ENCODE data around the gene OR52E4.

DNA sequence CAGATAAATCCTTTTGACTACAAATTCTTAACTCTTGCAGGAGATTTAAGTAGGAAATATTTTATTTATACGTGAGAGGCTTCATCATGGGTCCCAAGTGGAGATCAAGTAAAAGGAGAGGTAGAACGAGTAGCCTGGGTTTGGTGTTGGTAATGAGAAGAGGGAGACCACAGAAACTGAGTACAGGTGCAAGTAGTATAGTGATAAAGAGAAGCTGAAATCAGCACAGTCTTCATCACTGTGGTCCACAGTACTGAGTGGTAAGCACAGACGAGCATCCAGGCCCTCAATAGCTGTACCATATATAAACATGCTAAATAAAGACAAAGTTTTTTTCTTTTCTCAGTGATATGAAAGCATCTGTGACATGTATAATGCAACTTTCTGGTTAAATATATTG is 6.7 kb downstream of the OR52E4 start:
- TF ChIP-seq, protein P1, sequence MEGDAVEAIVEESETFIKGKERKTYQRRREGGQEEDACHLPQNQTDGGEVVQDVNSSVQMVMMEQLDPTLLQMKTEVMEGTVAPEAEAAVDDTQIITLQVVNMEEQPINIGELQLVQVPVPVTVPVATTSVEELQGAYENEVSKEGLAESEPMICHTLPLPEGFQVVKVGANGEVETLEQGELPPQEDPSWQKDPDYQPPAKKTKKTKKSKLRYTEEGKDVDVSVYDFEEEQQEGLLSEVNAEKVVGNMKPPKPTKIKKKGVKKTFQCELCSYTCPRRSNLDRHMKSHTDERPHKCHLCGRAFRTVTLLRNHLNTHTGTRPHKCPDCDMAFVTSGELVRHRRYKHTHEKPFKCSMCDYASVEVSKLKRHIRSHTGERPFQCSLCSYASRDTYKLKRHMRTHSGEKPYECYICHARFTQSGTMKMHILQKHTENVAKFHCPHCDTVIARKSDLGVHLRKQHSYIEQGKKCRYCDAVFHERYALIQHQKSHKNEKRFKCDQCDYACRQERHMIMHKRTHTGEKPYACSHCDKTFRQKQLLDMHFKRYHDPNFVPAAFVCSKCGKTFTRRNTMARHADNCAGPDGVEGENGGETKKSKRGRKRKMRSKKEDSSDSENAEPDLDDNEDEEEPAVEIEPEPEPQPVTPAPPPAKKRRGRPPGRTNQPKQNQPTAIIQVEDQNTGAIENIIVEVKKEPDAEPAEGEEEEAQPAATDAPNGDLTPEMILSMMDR (IDR thresholded peaks at IDR 0.05), result no peak
- no peak for TF ChIP-seq POLR2AphosphoS5 (IDR thresholded peaks at IDR 0.05)
- no peak for TF ChIP-seq EP300 (IDR thresholded peaks at IDR 0.05; ENCODE audit: low read depth)
- TF ChIP-seq POLR2A (IDR thresholded peaks at IDR 0.05), result no peak

Measured in transverse colon (tissue), 4 donors.